NT2/D1 (cell line): ENCODE measurements around the gene PSME1.

Experiments
- SUZ12 ChIP-seq: IDR thresholded peaks from 2 replicates; pipeline ENCODE4 v1.6.1; 2011; ENCODE audit not compliant: insufficient read length, insufficient read depth; ENCODE audit errors: extremely low read depth
- YY1 ChIP-seq: IDR thresholded peaks from 2 replicates; pipeline ENCODE4 v1.6.1; 2011; ENCODE audit not compliant: insufficient read length, insufficient read depth
- ZNF274 ChIP-seq: IDR thresholded peaks from 2 replicates; pipeline ENCODE4 v1.6.1; 2011; ENCODE audit warnings: mild to moderate bottlenecking, low read depth, low read length

GRCh38 chr14:24179961-24180796 is 44.2 kb downstream of the PSME1 start:
- TF ChIP-seq ZNF274 (no peak), SUZ12 (no peak), YY1 (no peak)
